HUDEP-2 (cell line): ENCODE measurements around the gene VWA8.
"Not testable (repeated sequence)": the region's sequence is repeated elsewhere in the genome, so short reads cannot be mapped to it uniquely, and the experiment has no call there.

ENCODE experiments used
- DNase-seq, 76 experiments: peaks; one replicate each; lab custom pipeline; 2025; ENCODE audit not compliant: unreplicated experiment in 76 of 76; lab: John Stamatoyannopoulos, UW

The VWA8 gene

GRCh38 chr13:41624041-41624440 is 336.9 kb downstream of the VWA8 start:
- no peak for DNase-seq

GRCh38 chr13:41622432-41623429 is 338.2 kb downstream of the VWA8 start:
- DNase-seq: no peak

- DNase-seq: no peak
Observed at GRCh38 chr13:41621716-41622431, 339.0 kb downstream of the VWA8 start.

GRCh38 chr13:41617633-41618032 is 343.3 kb downstream of the VWA8 start:
- not testable (repeated sequence) for DNase-seq

- DNase-seq: no peak
Observed at GRCh38 chr13:41616151-41616550, 344.8 kb downstream of the VWA8 start.

GRCh38 chr13:41615528-41615855 is 345.4 kb downstream of the VWA8 start:
- DNase-seq: no peak

GRCh38 chr13:41614671-41615527 is 346.0 kb downstream of the VWA8 start:
- no peak for DNase-seq

GRCh38 chr13:41613984-41614661 is 346.8 kb downstream of the VWA8 start:
- no peak for DNase-seq

GRCh38 chr13:41613471-41613870 is 347.4 kb downstream of the VWA8 start:
- DNase-seq: no peak

GRCh38 chr13:41611385-41611784 is 349.5 kb downstream of the VWA8 start:
- no peak for DNase-seq

- no peak for DNase-seq
Observed at GRCh38 chr13:41610404-41610803, 350.5 kb downstream of the VWA8 start.

- DNase-seq: no peak
Observed at GRCh38 chr13:41609828-41610227, 351.1 kb downstream of the VWA8 start.

GRCh38 chr13:41608839-41609177 is 352.1 kb downstream of the VWA8 start:
- no peak for DNase-seq

GRCh38 chr13:41608111-41608838 is 352.6 kb downstream of the VWA8 start:
- DNase-seq: no peak

- no peak for DNase-seq
Observed at GRCh38 chr13:41606646-41607045, 354.3 kb downstream of the VWA8 start.

GRCh38 chr13:41605319-41606285 is 355.3 kb downstream of the VWA8 start:
- no peak for DNase-seq

- DNase-seq: peak in 19 of 76 experiments; percentile 1 to 53 (median 15)
Observed at GRCh38 chr13:41603917-41604316, 357.0 kb downstream of the VWA8 start.

- DNase-seq: no peak
Observed at GRCh38 chr13:41601718-41602445, 359.0 kb downstream of the VWA8 start.
